GM11168 (cell line): ENCODE results near the gene FMN1.

Experiments
- in situ Hi-C: fragments of 300-500 bp; cut with MboI; formaldehyde crosslinking; loops from one replicate; pipeline ENCODE4 v1.12.0; 2022; ENCODE audit warnings: low sequenced_read_pairs; ENCODE audit not compliant: unreplicated experiment

Gene FMN1

DNA sequence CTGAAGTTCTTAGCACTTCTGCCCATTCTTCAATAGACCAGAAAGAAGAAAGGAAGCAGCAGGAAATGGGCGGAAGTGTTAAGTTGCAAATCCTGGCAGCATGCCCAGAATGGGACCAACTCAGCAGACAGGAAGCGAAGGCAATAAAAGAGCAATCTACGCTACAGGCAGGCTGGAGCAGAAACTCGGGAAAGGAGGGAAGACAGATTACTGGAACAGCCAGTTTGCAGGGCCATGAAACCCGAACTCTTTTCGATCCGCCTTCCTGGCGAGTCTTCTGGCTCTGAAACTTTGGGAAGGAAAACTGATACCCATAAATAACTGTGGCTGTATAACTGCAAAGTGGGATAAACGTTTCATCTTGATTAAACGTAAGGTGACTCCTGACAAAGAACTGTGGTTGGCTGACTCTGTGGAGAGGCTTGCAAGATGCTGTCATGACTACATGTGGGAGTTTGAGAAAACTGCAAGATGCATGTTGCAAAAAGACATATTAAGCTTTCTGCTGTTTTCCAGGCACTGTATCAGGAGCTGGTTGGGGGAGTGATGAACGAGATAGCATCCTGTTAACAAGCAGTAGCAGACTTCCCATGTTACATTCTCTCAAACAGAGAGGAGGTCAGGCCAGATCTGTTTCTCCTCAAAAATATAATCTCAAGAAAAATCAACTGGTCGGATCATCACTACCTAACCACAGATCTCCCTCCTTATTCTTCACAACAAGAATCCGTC lies 67.8 kb downstream of the FMN1 start:
- in situ Hi-C loops = no loop called here

DNA sequence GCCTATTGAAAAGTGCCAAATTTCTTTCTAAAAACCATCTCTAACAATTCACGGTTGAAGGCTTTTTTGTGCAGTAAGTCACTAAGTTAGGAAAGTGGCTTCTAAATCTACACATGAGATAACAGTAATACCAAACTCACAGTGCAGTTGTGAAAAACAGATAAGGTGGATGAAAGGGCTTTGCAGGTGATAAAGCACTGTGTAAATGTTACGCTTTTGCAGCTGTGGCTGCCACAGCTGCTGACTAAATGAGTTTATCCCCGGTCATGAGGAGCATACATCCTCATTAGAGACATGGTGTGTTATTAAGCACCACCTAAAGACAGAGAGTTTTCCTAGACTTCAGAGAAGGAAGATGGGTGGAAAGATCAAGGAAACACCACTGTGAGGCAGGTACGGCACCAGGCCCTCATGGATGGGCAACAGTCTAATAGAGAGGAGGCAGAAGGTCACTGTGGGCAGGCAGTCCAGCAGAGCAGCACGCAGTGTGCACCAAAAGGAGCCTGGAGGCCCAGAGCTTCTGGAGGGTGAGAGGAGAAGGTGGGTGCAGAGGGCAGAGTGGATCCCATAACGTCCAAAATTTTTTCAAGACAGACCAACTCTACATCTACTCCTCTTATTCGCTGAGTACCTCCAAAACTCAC lies 68.5 kb downstream of the FMN1 start:
- in situ Hi-C loops = no loop called here

DNA sequence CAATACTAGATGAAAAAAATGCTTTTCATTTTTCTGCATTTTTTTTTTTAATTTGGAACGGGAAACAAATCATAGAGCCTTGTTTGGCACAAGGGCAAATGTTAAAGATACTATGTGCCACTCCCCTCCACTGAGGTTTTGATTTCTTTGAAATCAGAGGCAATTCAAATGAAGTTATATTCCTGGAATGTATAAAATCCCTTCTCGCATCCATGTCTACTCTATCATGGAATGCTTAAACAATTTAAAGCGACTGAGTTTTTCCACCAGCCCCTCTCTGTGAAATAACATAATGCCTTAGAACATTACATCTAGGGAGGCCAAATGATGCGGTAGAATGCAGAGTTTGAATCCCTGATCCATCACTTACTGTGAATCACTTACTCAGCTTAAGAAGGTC lies 69.7 kb downstream of the FMN1 start:
- in situ Hi-C loops = no loop called here

DNA sequence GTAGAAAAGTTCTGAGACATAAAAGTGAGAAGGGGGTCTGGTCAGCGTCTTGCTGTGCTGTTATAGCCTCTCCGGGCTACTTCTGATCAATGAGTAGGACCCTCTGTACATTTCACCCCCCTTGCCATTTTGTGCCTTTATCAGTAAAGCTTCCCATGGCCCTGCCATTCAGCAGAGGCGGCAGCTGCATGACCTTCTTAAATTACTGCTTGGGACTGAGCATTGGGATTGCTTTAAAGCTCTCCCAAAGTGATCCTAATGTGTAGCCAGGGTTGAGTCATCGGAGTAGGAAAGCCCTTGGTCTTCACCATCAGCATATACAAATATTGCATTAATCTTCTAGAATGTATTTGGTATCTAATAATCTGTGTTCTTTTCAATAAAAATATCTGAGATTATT lies 70.2 kb downstream of the FMN1 start:
- in situ Hi-C loops = no loop called here

DNA sequence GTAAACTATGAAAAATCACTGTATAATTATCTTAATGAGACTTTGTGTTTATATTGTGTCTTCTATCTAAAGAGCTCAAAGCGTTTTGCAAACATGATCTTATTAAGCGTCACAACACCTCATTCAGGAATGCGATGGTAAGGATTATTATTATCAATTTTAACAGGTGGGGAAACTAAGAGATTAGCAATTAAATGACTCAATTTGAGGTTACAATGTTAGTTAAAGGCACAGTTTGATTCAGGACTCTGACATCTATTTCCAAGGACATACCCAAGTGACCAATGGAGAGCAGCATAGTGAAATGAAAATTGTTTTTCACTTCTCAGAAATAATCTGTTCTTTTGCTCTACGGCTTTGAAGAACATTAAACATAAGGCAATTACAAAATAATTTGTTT lies 74.6 kb downstream of the FMN1 start:
- in situ Hi-C loops = no loop called here

DNA sequence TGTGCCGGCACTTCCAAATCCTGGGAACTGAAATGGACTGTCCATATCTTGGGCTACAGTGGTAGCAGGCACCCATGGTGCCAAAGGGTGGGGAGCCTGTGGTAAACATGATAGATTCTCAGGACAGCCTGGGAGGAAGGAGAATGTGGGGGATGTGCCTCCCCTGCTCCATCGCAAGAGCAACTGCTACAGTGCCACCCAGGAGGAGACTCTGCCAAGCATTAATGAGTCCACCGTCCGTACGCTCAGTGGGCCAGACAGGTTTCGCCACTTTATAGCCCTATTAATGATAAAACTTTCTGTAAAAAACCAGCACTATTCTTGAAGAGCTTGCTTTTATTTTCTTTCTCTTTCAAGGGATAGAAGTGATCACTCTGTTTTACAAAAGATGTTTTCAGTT lies 75.2 kb downstream of the FMN1 start:
- in situ Hi-C loops = no loop called here

DNA sequence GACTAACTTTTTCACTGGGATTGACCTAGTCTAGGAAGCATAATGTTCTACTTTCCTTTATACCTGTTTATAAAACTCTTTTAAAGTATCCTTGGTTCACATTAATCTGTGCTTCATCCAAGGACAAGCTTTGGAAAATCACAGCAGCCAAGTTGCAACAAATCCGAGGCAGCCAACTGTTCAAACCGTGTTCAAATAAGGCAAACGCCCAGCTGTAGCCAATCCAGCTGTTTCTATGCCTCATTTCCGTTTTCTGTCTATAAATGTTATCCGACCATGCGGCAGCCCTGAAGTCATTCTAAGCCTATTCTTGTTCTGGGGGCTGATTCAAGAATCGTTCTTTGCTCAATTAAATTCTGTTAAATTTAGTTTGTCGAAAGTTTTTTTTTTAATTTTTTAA lies 78.3 kb downstream of the FMN1 start:
- in situ Hi-C loops = no loop called here

DNA sequence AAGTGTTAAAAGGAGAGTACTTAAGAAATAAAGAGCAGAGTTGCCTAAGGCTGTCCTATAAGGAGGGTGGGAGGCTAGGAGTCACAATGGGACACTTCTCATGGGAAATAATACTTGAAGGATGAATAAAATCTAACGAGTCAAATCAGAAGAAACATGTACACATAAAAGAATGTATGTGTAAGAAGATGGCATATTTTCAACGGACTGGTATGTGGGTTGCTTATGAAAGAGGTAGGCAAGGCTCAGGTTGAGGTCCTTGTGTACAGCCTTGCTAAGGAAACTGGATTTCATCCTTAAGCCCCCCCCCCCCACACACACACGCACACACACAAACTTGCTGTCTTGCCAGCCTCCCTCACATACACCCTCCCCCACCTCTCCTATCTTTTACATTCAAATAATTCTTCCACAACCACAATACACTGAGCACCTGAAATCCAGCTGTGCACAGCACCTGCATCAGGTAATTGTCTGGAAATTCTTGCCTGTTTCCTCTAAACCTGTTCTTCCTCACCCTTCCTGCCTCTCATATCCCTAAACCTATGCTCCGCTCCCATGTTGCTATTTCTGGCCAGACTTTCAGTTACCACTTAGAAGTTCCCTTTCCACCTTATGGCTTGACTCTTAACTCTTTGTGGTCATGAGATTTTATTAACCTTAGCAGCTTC lies 79.2 kb downstream of the FMN1 start:
- in situ Hi-C loops = no loop called here

DNA sequence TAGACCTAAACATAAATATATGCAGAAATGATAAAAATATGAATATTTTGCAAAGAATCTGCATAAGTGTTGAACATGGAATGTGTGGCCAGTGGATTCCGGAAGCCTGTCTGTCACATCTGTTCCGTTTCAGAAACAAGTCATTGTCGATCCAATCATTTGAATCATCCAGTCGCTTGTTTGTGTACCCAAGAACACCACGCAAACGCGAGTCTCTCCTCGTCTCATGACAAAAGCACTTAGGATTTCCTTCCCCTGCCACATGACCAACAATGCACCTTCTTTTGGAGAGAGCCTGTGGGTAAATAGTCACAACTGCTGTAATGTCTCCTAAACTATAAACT lies 80.2 kb downstream of the FMN1 start:
- in situ Hi-C loops = no loop called here

DNA sequence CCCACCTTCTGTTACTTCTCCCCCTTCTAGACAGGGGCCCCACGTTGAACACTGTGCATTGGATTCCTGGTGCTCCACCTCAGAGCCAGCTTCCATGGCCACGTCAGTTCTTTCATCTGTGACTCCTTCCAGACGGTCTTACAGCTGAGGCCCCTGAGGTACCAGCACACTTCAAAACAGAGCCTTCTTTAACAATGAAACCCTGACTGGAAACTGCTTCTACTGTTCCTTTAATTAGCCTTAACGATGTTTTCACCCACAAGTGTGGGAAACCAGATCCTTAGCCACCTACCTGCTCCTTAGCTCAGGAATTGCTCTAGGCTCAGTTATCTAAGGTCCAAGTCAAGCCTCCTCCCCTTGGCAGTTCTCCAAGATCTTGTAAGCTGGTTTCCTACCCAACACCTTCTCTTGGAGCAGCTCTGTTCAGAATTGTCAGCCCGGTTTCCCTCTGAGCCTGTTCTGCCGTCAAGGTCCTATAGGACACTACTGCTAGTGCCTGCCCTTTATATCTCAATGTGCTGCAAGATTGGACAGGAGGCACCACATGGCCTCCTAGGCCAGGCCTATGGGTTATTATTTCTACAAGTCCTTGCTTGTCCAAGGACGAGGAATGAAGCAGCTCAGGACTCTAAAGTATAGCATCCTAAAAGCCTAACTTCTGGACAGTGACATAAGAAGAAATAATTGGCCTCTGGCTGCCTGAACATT lies 80.7 kb downstream of the FMN1 start:
- in situ Hi-C loops = no loop called here

DNA sequence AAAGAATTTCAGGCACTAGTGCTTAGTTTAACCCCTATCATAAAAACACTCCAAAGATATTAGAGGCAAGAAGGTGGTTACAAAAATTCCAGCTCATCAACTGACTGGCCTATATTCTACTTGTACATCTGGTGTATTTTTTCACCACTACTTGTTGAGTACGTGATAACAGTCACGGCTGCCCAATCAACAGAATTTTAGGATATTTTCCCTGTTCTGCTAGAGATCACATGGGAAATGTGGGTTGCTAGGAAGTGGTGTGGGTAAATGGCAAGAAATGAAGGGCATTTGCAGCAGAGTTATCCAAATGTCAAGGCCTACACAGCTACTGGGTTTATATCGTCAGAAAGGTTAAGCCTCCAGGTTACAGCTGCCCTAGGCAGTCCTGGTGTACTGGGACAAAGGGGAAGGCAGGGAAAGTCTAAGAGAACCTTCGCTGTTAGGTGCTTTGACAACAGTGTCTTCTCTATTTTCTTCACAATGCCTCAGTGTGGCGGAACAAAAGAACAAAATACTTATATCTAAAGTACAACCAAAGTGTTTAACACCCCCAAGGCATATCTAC lies 81.9 kb downstream of the FMN1 start:
- in situ Hi-C loops = no loop called here

DNA sequence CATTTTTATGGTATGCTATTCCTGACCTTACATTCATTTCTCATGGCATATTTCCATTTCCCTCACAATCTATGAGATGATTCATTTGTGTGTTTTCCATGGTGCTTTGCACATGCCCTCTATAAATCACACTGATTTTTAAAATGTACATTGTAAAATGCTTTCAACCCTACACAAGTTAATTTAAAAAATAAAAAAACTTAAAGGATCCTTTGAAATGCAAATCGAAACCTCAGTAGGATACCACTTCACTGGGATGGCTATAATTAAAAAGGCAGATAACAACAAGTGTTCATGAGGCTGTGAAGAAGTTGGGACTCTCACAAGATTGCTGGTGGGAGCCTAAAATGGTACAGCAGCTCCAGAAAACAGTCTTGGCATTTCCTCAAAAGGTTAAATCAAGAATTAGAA lies 83.5 kb downstream of the FMN1 start:
- in situ Hi-C loops = no loop called here

DNA sequence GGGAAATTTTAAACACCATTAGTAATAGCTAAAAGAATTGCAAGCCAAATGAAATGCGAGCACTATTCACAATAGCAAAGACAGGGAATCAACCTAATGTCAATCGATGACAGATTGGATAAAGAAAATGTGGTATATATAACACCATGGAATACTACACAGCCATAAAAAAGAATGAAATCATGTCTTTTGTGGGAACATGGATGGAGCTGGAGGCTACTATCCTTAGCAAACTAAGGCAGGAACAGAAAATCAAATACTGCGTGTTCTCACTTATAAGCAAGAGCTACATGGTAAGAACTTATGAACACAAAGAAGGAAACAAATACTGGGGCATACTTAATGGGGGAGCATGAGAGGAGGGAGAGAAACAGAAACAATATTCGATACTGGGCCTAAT lies 85.2 kb downstream of the FMN1 start:
- in situ Hi-C loops = no loop called here

DNA sequence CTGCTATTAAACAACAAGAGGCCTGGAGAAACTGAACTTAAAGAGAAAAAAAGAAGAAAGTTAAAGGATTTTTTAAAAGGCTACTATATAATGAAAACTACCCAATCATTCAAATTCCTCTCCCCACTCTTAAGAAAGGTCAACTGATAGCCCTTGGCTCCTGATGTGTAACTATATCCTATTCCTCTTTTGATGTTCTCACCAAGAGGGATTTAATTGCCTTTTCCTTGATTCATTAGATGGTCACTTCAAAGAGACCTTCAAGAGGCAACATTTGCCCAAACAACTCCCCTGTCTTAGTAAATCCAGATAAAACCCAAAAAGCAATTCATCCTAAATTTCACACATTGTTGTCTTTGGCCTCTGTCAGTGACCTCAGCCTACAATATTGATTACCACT lies 86.0 kb downstream of the FMN1 start:
- in situ Hi-C loops = no loop called here

DNA sequence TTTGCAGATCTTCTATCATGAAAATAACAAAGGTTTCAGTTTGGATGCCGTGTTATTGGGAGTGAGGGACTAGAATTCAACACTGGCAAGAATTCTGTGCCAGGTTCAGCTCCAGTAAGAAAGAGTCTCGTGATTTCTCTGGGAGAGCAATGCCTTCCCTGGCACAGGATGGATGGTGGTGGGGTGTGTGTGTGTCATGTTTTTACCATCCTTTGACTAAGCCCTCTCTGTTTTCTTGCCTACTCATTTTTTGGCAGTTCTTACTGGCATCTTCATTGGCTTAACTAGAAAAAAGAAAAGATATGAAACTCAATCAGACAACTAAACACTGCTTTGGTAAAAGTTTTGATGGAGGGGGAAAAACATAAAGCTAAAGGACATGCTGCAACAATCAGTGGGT lies 86.6 kb downstream of the FMN1 start:
- in situ Hi-C loops = no loop called here

DNA sequence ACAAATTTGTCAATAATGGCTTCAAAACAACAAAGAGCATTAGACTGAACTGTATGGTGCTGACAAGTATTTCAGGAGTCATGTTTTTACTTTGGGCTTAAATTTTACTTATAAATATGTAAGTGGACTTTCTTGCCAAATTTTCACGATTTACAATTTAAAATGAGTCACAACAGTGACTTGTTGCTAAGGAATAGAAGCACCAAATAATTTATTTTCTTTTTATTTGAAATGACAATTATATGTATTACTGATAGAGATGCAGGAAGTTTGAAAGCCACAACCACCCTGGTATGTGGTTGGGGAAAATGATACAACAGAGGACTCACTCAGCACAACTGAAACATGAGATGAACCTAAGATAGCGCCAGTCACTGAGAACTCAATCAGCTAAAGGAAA lies 90.3 kb downstream of the FMN1 start:
- in situ Hi-C loops = no loop called here

DNA sequence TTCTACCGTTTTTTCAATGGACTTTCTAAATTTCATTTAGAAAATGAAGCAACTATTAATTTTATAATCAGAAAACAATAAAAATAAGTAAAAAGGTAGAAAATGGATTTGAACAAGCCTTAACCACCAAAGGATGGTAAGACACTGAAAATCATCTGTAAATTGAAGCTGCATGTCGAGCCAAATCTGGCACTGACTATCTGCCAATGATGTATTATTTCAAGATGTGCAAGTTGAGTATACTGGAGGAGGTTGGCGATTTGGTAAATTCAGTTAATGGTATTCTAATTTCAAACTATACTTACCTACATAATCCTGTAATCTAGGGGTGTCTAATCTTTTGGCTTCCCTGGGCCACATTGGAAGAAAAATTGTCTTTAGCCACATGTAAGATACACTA lies 93.5 kb downstream of the FMN1 start:
- in situ Hi-C loops = no loop called here

DNA sequence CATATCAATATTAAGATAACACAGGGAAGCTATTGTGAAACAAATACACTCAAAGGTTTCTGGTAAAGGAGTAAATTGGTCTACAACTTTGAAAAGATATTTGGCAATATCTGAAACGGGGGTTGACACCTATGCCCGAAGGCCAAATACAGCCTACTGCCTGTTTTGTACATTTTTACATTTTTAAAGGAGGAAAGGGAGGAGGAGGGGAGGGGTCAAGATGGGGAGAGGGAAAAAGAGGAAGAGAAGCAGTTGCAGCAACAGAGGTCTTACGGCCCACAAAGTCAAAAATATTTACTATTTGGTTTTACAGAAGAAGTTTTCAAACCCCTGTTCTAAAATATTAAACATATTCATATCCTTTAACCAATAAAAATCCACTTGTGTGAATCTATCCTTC lies 94.2 kb downstream of the FMN1 start:
- in situ Hi-C loops = no loop called here

DNA sequence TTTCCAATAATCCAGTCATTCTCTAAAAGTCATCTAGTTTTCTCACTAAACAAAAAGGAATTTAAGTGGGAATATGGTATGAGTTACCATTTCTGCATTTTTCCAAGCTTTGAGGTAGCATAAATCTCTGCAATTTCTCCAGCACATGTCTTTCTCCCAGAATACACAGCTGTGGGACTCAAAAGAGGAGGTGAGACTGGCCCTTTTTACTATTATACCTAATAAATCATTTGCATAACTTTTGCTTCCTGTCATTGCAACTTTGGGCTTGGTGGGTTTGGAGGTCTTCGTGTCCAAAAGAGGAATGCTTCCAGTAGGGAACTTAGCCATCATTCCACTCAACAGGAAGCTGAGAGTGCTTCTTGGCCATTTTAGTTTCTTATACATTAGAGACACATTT lies 94.8 kb downstream of the FMN1 start:
- in situ Hi-C loops = loop anchor here (25.0 kb wide), 1 partner anchor 613 kb away; no protein-coding TSS in a partner anchor

DNA sequence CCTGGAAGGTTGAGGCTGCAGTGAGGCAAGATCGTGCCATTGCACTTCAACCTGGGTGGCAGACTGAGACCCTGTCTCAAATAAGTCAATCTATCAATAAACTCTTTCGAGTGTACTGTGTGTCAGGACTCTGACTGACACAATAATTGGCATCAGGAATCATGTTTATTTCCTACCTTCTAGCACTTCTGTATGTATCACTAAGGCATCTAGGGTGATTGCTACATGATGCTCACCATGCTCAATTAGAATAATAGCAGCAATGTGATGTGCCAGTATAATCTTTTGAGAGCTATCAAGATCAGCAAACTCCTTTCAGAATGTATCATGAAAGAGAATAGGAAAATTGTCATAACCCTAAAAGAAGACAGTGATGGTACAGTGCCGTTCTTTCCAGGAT lies 95.3 kb downstream of the FMN1 start:
- in situ Hi-C loops = loop anchor here (25.0 kb wide), 1 partner anchor 613 kb away; no protein-coding TSS in a partner anchor
